Left cardiac atrium (tissue), 4 donors: ENCODE measurements around the gene SULT1A2. TPM values are rescaled to one million over a fixed set of nuclear protein-coding genes. Genes with fewer than 3 reads are reported as not detected.

ENCODE experiments used
- ATAC-seq, 2 donors: fragments of 200-7000 bp; cut with Tn5 transposase; one replicate each; pipeline ENCODE4 v1.9.1; 2020; ENCODE audit warnings: mild to moderate bottlenecking in 2 of 2, moderate library complexity in 2 of 2
- DNase-seq: peaks from one replicate; pipeline ENCODE4 v3.0.0-alpha.2; 2020
- intact Hi-C, 2 donors: fragments of 100-400 bp; cut with DNase I; formaldehyde crosslinking; loops; one replicate each; pipeline versions ENCODE4 v1.14.1 to v1.15.1; 2022 to 2023
- total RNA-seq, 2 donors: library from RNA; stranded (reverse); fragmentation: NEBNext Ultra II Directional; extraction: Animal tissue kit (Norgen Biotek cat#: 25700); gene quantifications; one replicate each; pipeline ENCODE4 v1.2.1, GENCODE V29; 2021
- donor health status: DM: no; HTN: yes; CAD: no.
- donor health status: DM: no; HTN: yes; CAD: no; lungs with severe emphysema.
- donor health status: DM: yes; HTN: yes; CAD: no.
- donor health status: Dilated cardiomyopathy.

The SULT1A2 gene
- total RNA-seq, 2 donors from 2014 or later, result 1.3 to 2.1 TPM

- DNase-seq (no peak), ATAC-seq (no peak)
- intact Hi-C loops, result loop anchor here in 1 of 2 donors (5.0 kb wide), 1 partner anchor 40 kb away; no protein-coding TSS in a partner anchor
Measured at GRCh38 chr16:28542646-28543045, 54.2 kb downstream of the SULT1A2 start.

Other genes starting within 250 kb of the SULT1A2 start
- 1 to 10 TPM in 1 of 2 donors, under 1 TPM in 1; 0.56 to 1.4 TPM for gene NPIPB6, start 233.5 kb downstream of the SULT1A2 start, total RNA-seq
- 10 to 100 TPM; 17.2 to 32.4 TPM for gene EIF3CL, start 193.2 kb downstream of the SULT1A2 start, total RNA-seq
- not detected for gene NPIPB7, start 124.7 kb downstream of the SULT1A2 start, total RNA-seq
- 10 to 100 TPM; 11.4 to 16.9 TPM for gene CLN3, start 105.0 kb downstream of the SULT1A2 start, total RNA-seq
- gene APOBR, start 102.4 kb downstream of the SULT1A2 start, total RNA-seq, result 1 to 10 TPM; 1.1 to 1.4 TPM
- not detected for gene IL27, start 90.2 kb downstream of the SULT1A2 start, total RNA-seq
- 10 to 100 TPM; 49.3 to 90.2 TPM for gene NUPR1, start 58.1 kb downstream of the SULT1A2 start, total RNA-seq
- gene SGF29, start 43.1 kb downstream of the SULT1A2 start, total RNA-seq, result 10 to 100 TPM; 14.5 to 15.8 TPM
- 10 to 100 TPM; 15.4 to 23.1 TPM for gene SULT1A1, start 13.0 kb upstream of the SULT1A2 start, total RNA-seq
- gene NPIPB8, start 41.0 kb upstream of the SULT1A2 start, total RNA-seq, result under 1 TPM; 0.27 to 0.73 TPM
- 100 to 1,000 TPM; 398 to 532 TPM for gene EIF3C, start 114.4 kb upstream of the SULT1A2 start, total RNA-seq
- under 1 TPM in 1 of 2 donors, not detected in 1; 0.35 TPM for gene NPIPB9, start 154.7 kb upstream of the SULT1A2 start, total RNA-seq
- 10 to 100 TPM; 52.5 to 66.2 TPM for gene ATXN2L, start 225.9 kb upstream of the SULT1A2 start, total RNA-seq
- gene TUFM, start 249.3 kb upstream of the SULT1A2 start, total RNA-seq, result 100 to 1,000 TPM; 167 to 183 TPM